TTC549 (cell line): ENCODE measurements around the gene WDR12.
"Not testable (repeated sequence)": the region's sequence is repeated elsewhere in the genome, so short reads cannot be mapped to it uniquely, and the experiment has no call there.

ENCODE experiments used
- FAIRE-seq: peaks from 2 replicates; lab custom pipeline; 2012; peaks lifted over from hg19 to GRCh38; lab: Jason Lieb, UNC

Gene WDR12

DNA sequence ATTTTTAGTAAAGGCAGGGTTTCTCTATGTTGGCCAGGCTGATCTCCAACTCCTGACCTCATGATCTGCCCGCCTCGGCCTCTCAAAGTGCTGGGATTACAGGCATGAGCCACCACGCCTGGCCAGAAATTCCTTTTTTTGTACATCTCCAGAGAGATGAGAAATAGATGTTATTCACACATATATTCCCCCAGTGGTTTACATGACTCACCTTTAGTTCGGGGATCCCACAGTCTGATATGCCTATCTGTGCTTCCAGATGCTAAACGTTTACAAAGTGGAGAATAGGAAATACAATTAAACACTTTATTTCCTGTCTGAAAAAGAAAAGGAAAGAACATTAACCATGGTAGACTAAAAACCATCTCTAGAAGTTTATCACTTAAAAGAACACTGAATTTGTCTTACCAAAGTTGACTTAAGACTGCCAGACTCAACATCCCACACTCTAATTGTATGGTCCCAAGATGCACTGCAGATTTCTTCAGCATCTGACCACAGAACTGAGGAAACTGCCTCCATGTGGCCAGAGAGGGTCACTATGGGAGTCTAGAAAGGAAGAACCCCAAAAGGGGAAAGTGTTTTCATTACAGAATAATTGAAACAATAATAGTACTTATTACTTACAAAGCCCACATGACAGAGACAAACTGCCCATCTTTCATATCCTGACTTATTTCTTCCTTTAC, 27.3 kb downstream of the WDR12 start:
- no peak for FAIRE-seq

DNA sequence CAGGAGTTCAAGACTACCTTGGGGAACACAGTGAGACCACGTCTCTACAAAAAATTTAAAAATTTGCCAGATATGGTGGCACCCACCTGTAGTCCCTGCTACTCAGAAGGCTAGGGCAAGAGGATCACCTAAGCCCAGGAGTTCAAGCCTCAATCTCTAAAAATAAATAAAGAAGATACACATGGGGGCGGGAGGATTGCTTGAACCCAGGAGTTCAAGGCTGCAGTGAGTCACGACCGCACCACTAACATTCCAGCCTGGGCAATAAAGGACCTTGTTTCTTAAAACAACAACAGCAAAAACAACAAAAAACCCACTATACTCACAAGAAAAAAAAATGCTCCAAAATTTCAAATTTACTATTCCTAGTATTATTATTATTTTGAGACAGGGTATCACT, 29.9 kb downstream of the WDR12 start:
- no peak for FAIRE-seq

DNA sequence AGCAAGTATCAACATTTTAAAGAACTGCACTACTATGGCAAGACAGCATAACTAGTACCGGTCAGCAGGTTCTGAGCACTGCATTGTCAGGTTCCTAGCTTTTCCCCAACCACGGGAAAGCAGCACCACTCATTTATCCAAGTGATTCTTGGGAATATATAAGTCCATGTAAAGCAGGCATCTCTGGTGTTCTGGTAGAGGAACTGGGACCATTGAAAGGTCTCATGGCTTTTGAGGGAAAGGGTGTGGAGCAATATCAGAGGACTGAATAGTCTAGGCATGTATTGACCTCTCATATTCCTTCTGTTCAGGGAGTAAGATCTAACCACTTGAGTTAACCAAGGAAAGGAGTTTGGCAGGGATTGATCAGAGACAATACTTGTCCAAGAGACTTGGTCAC, 33.8 kb downstream of the WDR12 start:
- no peak for FAIRE-seq

DNA sequence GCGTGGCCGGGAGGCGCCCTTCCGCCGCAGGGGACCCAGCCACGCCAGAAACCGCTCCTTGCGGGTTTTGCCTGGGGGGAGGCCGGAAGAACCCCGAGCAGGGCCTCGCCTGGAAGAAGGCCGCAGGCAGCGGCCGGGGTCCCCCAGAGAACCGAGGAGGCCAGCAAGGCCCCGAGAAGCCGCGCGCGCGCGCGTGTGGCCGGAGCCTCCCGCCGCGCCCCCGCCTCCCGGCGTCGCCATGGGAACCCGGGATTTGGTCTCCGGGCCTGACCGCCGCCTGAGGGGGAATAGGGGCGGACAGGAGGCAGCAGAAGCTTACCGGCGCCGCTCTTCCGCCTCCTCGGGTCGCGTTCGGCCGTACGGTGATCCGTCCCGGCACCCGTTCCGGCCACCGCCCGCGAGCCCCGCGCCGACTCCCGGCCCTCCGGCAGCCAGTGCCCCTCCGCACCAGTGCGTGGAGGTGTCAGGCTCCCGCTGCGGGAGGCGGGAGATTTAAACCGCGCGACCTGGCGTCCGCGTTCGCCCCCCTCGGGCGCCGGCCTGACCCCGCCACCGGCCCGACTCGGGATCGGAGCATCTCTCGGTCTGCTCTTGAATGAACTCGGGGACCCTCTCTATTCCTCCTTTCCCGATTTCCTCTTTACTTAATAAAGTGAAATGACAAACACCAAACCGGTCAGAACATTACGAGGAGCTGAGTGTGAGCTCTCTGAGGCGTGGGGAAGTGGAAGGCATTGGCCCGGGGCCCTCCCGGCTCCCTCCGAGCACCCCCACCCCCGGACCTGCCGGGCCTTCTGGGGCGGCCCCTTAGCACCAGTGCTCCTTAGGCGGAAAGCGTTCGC, 40.0 kb downstream of the WDR12 start, which contains the start of gene ICA1L:
ICA1L (minus strand) TSS at position 467 of the 842 bp plus-strand sequence. CDS start 42,757 bp downstream, outside the sequence.
- no peak for FAIRE-seq

DNA sequence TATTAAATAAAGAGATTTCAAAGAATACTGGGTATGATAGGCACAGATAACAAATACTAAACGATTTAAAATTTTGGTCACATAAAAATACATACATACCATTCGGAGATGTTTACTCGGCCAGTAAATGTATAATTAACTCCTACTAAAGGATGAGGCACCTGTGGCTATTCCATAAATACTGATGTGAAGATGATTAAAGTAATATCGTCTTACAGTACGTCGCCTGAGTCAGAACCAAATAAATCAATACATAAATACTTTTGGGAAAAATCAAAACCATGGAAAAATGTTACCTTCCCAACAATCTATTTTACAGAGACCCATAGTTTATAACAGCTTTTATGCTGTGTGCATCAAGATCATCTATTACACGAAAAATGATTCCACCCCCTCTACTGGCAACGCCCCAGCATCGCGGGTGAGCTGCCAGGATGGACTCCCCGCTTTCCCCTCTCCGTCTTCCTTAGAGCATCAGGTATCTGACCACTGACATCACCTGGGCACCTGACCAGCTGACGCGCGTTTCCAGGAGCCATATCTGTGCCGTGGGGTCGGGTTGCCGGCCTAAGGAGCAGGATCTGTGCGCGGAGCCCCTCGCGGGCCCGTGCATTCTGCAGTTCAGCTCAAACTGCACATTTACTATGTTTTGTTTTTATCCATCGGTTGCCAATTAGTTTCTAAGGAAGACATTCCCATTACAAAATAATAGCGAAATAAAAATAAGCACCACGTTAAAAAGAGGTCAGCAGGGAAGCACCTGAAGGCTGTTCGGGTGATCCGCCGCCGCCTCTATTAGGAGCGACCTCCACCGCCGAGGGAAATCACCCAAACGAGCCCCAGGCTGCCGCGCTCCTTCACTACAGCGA, 40.8 kb downstream of the WDR12 start:
- FAIRE-seq: no peak

DNA sequence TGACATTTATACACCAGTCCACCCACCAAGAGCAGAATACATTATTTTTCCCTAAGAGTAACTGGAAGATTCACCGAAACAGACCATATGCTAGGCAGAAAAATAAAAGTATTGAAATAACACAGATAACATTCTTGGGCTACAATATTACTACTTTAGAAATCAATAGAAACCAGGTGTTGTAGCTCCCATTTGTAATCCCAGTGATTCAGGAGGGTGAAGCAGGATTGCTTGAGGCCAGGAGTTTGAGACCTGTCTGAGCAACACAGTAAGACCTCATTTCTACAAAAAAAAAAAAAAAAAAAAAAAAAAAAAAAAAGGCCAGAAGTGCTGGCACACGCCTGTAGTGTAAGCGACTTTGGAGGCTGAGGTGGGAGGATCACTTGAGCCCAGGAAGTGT, 49.5 kb downstream of the WDR12 start:
- no peak for FAIRE-seq

DNA sequence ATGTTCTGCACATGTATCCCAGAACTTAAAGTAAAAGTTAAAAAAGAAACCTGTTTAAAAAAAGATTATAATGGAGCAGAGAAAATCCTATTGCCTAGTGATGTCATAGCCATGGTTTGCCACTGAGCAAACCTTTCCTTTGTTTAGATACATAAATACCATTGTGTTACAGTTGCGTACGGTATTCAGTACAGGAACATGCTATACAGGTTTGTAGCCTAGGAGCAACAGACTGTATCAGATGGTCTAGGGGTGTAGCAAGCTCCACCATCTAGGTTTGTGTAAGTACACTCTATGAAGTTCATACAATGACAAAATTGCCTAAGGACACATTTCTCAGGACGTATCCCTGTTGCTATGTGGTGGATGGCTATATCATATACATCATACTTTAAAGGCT, 52.9 kb downstream of the WDR12 start:
- no peak for FAIRE-seq

DNA sequence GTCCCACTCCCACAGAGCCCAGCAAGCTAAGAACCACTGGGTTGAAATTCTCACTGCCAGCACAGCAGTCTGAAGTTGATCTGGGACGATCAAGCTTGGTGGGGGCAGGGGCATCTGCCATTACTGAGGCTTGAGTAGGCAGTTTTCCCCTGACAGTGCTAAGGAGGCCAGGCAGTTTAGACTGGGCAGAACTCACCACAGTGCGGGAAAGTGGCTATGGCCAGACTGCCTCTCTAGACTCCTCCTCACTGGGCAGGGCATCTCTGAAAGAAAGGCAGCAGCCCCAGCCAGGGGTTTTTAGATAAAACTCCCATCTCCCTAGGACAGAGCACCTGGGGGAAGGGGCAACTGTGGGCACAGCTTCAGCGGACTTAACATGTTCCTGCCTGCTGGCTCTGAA, 62.1 kb downstream of the WDR12 start:
- not testable (repeated sequence) for FAIRE-seq

DNA sequence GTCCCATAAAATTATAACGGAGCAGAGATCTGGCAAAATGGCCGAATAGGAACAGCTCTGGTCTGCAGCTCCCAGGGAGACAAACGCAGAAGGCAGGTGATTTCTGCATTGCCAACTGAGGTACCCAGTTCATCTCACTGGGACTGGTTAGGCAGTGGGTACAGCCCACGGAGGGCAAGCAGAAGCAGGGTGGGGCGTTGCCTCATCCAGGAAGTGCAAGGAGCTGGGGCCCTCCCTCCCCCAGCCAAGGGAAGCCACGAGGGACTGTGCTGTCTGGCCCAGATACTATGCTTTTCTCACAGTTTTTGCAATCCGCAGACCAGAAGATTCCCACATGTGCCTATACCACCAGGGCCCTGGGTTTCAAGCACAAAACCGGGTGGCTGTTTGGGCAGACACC, 62.7 kb downstream of the WDR12 start:
- no peak for FAIRE-seq

DNA sequence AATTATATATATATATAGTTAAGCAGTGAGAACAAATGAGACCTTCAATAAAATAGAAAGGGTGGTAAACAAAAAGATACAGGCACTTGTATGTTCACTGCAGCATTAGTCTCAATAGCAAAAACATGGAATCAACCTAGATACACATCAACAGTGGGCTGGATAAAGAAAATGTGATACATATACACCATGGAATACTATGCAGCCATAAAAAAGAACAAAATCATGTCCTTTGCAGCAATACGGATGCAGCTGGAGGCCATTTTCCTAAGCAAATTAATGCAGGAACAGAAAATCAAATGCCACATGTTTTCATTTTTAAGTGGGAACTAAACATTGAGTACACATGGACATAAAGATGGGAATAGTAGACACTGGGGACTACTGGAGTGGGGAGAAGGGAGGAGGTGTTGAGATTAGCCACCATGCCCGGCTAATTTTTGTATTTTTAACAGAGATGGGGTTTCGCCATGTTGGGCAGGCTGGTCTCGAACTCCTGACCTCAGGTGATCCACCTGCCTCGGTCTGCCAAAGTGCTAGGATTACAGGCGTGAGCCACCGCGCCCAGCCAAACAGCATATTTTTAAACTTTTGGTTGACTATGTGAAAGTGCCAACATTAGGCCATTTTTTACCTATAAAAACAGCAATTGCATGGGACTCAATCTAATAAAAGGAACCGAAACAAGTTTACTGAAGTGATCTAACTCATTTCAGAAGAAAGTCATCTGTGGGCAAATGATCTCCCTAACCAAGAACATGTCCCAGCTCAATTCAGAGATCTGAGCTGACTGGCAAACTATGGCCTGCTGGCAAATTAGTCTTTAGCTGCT, 63.6 kb downstream of the WDR12 start:
- FAIRE-seq: no peak

DNA sequence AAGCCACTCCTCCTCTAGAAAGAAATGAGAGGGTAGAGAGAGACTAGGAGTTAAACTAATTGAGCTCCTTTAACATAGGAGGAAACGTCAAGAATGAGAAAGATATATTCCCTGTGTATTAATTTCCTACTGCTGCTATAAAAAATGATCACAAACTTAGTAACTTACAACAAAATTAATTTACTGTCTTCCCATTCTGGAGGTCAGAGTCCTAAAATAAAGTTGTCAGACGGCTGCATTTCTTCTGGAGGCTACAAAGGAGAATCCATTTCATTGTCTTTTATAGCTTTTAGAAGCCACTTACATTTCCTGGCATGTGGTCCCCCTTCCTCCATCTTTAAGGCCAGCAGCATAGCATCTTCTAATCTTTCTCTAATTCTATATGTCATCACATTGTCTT, 66.8 kb downstream of the WDR12 start:
- no peak for FAIRE-seq

DNA sequence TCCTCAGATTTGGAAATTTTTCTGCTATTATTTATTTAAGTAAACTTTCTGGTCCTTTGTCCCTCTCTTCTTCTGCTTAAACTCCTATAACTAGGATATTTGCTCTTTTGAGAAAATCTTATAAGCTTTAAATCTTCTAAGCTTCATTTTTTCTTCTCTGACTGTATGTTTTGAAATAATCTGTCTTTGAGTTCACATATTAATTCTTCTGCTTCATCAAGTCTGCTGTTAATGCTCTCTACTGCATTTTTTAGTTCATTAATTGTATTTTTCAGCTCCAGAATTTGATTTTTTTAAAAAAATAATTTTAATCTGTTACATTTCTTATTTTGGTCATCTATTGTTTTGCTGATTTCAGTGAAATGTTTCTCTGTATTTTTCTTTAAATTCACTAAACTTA, 68.8 kb downstream of the WDR12 start:
- FAIRE-seq: no peak

DNA sequence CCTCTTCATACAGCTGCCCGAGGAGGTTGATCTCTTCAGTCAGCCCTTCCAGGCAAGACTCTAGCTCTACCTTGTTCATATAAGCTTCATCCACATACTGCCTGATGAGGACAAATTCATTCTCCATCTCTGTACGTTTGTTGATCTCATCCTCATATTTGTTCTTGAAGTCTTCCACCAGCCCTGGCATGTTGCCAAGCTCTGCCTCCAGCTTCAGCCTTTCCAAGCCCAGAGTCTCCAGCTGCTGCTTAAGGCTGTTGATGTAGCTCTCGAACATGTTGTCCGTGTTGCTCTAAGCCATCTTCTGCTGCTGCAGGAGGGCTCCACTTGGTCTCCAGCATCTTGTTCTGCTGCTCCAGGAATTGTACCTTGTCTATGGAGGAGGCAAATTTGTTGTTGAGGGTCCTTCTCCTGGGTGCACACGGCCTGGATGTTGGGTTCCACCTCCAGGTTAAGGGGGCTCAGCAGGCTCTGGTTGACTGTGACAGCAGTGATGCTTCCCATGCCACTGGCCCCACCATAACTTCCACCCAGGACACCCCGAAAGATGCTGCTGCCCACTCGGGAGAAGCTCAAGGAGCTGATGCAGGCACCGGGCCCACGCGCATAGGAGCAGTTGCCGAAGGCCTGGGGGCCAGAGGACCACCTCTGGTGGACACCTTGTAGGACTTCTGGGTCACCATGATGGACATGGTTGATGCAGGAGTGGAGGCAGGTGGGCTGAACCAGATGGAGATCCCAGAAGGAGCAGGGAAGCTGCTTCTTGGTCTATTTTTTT, 70.2 kb downstream of the WDR12 start:
- FAIRE-seq: no peak

DNA sequence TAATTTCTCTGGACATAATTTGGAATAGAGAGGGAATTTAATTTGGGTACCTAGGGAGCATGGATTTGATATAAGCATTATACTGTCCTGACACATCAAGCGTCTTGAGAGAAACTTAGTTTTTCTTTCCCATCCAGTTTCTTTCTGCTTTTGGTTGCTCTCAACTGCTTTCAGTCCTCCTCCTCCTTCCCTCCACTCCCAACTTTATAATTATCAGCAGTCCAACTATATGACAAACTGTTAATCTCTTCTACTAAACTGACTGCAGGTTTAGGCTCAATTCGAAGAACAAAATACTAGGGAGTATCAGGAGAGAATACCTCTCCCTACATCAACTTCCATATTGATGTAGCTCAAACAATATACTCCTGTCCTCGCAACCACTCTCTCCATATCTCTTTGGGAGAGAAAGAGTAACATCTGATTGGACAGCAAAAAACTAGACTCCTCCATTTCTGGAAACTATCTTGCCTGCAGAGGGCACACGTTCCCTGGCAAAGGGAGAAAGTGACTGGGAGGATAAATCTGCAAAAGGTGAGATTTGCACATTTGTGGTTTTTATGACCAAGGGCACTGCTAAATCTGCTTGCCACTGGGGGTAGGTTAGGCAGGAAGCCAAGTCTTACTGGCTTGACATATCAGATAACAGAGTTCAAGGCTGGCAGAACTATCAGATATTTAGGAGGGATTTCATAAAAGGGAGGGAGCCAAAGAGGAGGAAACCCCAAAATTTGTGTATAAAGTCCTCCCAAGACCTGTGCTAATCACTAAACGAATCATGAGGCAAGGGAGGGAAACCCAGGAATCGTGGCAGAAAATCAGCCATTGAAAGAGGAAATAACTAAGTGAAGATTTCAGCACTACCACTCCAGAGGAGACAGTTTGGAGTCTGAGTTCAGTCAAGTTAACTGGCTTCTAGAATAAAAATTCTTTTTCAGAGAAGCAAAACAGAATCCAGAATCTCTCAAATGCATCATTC, 79.9 kb downstream of the WDR12 start:
- peak; percentile 79 for FAIRE-seq

DNA sequence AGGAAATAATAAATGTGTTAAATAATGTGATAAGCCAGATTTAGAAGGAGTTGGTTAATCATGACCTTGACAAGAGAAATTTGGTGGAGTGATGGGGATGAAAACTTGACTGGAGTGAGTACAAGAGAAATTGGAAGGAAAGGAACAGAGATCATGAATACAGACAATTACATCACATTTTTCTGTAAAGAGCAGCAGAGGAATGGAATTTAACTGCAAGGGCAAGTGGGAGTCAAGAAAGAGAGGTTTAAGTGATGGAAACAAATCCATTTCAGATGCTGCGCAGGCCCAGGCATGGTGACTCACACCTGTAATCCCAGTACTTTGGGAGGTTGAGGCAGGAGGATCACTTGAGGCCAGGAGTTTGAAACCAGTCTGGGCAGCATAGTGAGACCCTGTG, 86.6 kb downstream of the WDR12 start:
- FAIRE-seq: no peak
